GM03348 (cell line): Measurements from ENCODE around the gene SIDT2.

Source experiments
- DNase-seq: peaks from one replicate; pipeline ENCODE4 v3.0.0; 2012; ENCODE audit warnings: low spot score

The SIDT2 gene

DNA sequence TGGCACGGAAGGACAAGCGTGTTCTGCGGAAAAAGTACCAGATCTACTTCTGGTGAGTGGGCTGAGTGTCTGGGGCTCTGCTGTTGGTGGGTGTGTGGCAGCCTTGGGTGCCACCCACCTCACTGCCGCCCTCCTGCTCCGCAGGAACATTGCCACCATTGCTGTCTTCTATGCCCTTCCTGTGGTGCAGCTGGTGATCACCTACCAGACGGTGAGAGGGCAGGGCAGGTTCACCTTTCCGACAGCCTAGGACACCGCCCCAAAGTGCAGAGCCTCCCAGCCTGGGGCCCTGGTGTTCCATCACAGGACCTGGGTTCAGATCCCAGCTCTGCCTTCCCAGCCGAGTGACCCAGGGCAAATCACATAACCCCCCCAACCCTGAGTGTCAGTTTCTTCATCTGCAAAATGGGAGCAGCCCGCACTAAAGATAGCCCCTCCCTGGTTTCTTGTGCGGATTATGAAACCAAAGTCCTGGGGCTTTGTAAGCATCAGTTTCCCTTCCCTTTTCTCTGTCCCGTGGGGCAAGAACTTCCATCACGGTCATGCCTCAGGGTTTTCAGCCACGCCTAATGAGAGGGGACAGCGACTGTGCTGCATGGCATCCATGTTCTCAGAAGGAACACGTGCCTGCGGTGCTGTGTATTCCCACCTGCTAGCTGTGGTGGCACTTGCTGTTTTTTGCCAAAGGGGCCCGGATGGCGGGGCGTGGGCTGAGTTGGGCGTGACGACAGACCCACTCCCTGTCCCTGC, 10.8 kb downstream of the SIDT2 start:
- DNase-seq = no peak

GRCh38 chr11:117189941-117190544, 11.5 kb downstream of the SIDT2 start:
- DNase-seq = no peak

DNA sequence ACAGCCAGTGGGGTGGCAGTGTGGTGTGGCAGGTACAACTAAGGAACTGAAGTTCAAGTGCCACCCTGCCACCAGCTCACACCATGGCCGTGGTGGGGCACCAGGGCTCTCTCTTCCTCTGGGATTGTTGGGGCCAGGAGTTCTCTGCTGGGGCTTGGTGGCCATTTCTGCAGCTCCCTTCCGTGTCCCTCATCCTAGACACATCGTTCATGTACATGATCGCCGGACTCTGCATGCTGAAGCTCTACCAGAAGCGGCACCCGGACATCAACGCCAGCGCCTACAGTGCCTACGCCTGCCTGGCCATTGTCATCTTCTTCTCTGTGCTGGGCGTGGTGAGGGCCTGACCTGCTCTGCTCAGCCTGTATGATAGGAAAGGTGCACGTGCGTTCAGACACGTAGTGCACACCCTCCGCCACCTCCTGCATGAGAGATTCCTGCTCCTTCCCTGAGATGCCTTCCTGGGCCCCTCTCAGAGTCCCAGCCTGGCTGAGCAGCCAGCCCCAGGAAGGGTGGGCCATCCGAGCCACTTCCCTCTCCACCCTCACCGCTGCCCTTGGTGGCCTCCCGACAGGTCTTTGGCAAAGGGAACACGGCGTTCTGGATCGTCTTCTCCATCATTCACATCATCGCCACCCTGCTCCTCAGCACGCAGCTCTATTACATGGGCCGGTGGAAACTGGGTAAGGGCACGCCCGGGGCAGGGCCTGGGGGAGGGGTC, 13.3 kb downstream of the SIDT2 start:
- DNase-seq = no peak

GRCh38 chr11:117192401-117192875, 13.9 kb downstream of the SIDT2 start:
- DNase-seq = no peak

DNA sequence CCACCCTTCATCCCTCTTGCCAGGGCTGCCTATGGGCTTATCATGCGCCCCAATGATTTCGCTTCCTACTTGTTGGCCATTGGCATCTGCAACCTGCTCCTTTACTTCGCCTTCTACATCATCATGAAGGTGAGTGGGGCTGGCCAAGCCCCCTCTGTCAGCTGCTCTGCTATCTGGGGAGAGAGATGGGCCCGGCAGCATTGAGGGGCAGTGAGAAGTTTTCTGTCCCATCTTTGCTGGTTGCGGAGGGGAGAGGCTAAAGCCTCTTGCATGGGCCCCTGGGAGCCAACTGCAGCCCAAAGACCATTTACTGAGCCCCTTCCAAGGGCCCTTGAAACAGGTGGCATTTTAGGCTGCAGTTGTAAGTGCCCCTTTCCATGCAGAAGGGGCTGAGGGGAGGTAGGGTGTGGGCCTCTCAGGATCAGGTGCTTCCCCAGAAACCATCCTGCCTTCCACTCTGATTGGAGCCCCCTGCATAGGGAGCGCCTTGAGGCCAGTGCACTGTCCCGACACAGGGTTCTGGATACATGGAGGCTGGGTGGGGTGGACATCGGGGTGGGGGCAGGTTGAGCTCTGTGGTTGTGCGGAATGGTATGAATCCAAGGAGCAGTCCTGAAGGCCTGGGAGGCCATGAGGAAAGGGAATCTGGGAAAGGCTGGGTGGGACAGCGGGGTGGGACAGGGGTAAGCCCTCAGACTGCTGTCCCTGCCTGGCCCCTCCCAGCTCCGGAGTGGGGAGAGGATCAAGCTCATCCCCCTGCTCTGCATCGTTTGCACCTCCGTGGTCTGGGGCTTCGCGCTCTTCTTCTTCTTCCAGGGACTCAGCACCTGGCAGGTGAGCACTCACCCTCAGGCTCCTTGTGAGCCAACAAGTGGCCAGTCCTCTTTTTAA, 14.8 kb downstream of the SIDT2 start:
- DNase-seq = no peak

DNA sequence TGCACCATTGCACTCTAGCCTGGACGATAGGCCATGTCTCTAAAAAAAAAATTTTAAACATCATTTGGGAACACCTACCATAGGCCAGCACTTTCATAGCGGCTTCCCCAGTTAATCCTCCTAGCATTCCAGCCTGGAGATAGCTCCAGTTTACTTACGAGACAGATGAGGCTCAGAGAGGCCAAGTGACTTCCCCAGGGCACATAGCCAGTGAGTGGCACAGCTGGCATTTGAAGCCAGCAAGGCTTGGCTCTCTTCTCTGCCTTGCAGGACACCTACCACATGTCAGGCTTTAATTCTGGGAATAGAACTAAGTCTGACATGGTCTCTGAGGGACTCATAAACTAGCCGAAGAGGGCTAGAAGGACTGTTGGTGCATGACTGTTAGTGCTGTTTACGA, 15.7 kb downstream of the SIDT2 start:
- no peak for DNase-seq

DNA sequence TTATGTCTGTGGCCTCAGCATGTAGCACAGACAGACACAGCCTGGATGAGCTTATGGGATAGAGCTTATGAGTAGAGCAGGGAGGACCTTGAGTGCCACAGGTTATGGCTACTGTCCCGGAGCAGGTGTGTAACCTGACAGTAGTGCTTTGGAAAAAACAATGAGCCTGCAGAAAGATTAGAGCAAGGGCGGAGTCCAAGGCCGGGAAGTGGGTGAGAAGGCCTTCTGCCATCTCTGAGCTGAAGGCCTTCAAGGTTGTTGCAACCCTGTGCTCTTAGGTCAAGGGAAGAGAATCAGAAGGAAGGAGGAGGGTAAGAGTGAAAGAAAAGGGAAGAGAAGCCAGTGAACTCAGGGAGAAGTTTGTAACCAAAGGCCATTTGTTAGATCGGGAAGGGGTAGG, 16.7 kb downstream of the SIDT2 start:
- no peak for DNase-seq

DNA sequence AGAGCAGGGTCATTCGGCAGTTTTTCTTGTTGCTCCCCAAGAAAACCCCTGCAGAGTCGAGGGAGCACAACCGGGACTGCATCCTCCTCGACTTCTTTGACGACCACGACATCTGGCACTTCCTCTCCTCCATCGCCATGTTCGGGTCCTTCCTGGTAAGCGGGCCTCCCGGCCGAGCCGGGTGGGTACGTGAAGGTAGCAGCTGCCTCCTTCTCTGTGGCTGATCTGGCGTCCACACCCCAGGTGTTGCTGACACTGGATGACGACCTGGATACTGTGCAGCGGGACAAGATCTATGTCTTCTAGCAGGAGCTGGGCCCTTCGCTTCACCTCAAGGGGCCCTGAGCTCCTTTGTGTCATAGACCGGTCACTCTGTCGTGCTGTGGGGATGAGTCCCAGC, 17.2 kb downstream of the SIDT2 start:
- DNase-seq = no peak

DNA sequence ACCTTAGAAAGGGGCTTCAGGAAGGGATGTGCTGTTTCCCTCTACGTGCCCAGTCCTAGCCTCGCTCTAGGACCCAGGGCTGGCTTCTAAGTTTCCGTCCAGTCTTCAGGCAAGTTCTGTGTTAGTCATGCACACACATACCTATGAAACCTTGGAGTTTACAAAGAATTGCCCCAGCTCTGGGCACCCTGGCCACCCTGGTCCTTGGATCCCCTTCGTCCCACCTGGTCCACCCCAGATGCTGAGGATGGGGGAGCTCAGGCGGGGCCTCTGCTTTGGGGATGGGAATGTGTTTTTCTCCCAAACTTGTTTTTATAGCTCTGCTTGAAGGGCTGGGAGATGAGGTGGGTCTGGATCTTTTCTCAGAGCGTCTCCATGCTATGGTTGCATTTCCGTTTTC, 18.5 kb downstream of the SIDT2 start:
- DNase-seq = no peak

- DNase-seq = peak; percentile 42
These were observed 19.2 kb downstream of the SIDT2 start for GRCh38 chr11:117197516-117198456.

DNA sequence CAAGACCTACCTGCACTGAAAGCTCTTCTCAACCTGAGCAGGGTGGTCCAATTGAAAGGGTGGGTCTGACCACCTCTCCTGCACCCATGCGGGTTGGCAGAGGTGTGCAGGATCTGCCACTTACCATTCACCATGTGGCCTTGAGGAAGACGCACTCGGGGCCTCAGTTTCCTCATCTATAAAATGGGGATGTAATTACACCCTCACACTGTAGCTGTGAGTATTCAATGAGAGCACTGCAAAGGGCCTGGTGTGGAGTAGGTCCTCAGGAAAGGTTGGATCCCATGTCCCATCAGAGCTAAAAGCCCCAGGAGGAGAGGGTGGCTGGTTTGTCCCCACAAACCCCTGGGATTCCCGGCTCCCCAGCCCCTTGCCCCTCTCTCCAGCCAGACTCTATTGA, 20.1 kb downstream of the SIDT2 start:
- no peak for DNase-seq

DNA sequence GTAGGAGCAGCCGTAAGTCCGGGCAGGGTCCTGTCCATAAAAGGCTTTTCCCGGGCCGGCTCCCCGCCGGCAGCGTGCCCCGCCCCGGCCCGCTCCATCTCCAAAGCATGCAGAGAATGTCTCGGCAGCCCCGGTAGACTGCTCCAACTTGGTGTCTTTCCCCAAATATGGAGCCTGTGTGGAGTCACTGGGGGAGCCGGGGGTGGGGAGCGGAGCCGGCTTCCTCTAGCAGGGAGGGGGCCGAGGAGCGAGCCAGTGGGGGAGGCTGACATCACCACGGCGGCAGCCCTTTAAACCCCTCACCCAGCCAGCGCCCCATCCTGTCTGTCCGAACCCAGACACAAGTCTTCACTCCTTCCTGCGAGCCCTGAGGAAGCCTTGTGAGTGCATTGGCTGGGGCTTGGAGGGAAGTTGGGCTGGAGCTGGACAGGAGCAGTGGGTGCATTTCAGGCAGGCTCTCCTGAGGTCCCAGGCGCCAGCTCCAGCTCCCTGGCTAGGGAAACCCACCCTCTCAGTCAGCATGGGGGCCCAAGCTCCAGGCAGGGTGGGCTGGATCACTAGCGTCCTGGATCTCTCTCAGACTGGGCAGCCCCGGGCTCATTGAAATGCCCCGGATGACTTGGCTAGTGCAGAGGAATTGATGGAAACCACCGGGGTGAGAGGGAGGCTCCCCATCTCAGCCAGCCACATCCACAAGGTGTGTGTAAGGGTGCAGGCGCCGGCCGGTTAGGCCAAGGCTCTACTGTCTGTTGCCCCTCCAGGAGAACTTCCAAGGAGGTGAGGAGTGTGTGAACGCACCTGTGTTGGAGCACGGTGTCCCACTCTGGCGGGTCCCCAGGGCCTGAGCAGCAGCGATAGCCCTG, 20.7 kb downstream of the SIDT2 start, which contains the start of gene TAGLN:
Gene TAGLN (plus strand): TSS at position 318 of the 863 bp plus-strand sequence. CDS start 3,644 bp downstream, outside the sequence.
- peak; percentile 98 for DNase-seq

GRCh38 chr11:117199916-117200812, 21.6 kb downstream of the SIDT2 start:
- peak; percentile 51 for DNase-seq

DNA sequence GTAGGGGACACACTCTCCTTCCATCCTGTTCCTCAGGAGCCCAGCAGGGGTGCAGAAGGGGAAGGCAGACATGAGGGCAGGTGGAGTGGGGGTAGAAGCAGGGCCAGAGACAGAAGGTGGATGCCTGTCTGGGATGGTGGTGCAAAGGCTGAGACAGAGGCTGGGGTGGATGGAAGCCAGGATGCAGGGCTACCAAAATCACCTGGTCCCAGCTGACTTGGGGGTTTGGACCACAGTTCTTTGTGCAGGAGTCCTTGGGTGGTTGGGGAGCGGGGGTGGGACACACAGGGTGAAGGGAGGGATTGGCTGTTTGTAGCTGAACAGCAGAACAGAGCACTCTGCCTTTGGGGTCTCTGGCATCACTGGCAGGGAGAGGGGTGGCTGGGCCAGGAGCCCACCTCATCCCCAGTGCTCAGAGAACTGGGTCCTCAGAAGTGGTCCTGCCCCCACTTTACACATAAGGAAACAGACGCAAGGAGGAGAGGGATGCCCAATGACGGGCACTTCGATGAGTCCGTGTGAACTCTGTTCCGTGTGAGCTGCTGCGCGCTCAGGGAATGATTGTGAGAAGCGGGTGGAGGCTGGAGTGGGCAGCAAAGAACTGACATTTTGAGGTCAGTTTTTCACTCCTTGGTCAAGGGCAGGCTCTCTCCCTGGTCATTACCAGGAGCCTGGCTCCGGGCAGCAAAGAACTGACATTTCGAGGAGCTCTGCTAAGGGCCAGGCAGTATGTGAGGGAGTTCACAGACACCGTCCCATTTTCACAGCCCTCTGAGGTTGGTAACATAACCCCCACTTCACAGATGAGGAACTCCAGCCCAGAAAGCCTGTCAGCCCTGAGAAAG, 22.5 kb downstream of the SIDT2 start:
- DNase-seq = no peak

DNA sequence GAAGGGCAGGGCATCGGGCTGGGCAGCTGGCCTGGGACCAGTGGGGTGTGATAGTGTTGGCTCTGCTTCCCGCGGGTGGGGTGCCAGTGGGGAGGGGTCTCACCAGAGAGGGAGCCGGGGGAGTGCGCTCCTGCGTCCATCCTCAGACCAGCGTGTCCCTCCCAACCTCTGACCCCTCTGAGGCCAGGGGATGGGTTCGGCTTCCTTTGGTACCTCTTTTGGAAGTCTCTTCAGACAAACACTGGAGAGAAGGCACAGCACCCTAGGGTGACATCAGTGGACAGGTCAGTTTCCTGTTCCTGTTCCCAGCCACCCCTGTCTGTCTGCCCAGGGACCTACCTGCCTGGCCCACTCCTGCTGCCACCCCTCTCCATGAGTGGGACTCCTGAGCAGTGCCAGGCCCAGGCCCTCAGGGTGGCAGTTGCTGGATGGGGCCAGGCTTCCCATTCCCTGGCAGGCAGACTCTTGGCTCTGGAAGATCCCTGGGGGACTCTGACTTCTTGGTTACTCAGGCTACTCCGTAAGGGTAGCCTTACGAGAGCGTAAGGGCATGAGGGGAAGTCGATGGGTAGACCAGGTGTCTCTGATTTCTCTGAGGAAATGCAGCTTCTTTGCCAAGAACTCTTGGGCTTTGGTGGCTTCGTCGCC, 23.2 kb downstream of the SIDT2 start:
- no peak for DNase-seq

GRCh38 chr11:117202386-117203068, 24.0 kb downstream of the SIDT2 start:
- no peak for DNase-seq

DNA sequence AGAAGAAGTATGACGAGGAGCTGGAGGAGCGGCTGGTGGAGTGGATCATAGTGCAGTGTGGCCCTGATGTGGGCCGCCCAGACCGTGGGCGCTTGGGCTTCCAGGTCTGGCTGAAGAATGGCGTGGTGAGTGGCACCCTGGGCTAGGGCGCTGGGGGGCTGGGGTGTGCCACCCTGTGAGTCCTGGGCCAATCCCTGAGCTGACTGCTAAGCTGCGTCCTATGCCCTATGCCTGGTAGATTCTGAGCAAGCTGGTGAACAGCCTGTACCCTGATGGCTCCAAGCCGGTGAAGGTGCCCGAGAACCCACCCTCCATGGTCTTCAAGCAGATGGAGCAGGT, 24.5 kb downstream of the SIDT2 start:
- no peak for DNase-seq
